DMS53 treated with DMSO at 0.1 percent for 48 hours (cell line): ENCODE measurements around the gene ZBTB8A.
A peak's percentile ranks its signal among the peaks of the same experiment; 100 is the strongest.
"Not testable (repeated sequence)": the region's sequence is repeated elsewhere in the genome, so short reads cannot be mapped to it uniquely, and the experiment has no call there.

Source experiments
- DNase-seq: peaks from one replicate; lab custom pipeline; 2025; ENCODE audit not compliant: unreplicated experiment; lab: John Stamatoyannopoulos, UW

ZBTB8A gene

GRCh38 chr1:32618673-32619221 lies 79.5 kb downstream of the ZBTB8A start:
- DNase-seq, result no peak

DNA sequence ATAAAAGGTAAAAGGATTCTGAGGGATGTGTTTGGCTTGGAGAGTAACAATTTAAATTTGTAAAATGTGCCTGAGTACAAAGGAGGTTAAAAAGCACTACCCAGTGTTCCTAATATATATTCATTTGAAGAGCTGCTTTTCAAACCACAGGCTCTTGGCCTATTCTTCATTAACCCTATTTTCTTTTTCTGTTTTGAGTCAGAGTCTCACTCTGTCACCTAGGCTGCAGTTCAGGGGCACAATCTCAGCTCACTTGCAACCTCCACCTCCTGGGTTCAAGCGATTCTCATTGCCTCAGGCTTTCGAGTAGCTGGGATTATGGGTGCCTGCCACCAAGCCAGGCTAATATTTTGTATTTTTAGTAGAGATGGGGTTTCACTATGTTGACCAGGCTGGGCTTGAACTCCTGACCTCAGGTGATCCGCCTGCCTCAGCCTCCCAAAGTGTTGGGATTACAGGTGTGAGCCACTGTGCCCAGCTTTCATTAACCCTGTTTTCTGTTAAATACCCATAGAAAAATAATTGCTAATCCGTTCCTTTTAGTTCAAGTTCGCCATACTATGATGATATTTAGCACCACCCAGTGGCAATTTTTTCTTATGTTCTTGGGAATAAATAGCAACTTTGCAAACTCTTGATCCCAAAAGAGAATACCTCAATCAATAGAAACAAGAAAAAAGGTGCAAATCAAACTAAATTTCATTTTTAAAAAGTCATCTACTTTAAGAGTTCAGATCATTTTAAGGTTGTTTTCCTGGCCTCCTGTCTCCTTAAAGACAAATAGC lies 80.7 kb downstream of the ZBTB8A start:
- DNase-seq, result no peak

DNA sequence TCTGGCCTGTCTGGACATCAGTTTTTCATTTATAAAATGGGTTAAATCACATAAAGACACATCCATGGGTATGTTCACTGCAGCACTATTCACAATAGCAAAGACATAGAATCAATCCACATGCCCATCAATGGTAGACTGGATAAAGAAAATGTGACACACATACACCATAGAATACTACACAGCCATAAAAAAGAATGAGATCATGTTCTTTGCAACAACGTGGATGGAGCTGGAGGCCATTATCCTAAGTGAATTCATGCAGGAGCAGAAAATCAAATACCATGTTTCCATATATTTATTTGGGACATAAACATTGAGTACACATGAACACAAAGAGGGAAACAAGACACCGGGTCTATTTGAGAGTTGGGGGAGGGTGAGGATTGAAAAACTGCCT lies 83.0 kb downstream of the ZBTB8A start:
- DNase-seq, result no peak

DNA sequence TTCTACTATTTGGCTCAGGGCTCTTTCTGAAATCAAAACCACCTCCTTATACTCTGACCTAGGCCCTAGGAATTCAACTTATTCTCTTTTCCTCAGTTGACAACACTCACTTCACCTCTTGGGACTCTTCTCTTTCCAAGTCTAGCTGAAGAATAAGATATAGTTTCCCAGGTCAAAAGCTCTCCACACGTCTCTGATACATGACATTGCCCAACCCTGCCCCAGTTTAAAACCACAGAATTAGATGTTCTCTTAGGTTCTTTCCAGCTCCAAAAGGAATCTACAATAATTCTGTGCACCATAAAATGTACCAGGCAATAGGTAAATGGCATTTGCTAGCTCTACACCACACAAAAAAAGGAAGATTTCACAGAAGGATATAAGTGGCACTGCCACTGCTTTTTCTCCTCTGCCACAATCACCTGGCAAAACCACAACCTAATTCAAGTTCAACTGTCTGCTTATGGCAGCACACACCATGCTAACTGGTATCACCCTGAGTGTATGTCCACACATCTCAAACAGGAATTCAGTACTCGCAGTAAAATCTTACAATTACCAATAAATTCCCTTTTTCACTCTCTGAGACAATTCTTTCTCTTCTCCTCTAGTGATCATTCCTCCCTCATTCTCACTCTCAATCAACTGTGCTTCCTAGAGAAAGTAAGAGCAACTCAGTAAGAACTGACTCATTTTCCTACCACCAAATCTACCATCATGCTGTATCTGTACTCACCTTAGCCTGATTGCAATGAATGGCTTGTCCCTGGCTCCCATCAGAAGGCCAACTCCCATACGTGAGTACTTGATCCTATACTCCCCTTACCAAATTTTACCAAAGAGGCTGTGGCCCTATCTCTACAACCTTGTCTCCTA lies 83.8 kb downstream of the ZBTB8A start:
- DNase-seq, result no peak

DNA sequence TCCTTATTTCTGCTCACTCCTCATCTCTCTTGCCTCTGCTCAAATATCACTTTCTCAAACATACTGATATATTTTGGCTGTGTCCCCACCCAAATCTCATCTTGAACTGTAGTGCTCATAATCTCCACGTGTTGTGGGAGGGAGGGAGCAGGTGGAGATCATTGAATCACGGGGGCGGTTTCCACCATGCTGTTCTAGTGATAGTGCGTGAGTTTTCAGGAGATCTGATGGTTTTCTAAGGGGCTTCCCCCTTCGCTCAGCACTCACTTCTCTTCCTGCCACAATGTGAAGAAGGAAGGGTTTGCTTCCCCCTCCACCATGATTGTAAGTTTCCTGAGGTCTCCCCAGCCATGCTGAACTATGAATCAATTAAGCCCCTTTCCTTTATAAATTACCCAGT lies 84.5 kb downstream of the ZBTB8A start:
- no peak for DNase-seq

DNA sequence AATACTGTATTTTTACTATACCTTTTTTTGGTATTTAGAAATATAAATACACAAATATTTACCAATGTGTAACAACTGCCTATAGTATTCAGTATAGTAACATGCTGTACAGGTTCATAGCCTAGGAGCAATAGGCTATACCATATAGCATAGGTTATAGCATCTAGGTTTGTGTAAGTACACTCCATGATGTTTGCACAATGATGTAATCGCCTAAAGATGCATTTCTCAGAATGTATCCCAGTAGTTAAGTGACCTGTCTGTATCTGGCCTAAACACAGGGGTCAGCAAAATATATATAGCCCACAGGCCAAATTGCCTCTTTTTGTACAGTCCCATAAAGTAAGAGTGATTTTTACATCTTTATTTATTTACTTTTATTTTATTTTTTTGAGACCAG lies 86.9 kb downstream of the ZBTB8A start:
- DNase-seq, result peak; percentile 7

DNA sequence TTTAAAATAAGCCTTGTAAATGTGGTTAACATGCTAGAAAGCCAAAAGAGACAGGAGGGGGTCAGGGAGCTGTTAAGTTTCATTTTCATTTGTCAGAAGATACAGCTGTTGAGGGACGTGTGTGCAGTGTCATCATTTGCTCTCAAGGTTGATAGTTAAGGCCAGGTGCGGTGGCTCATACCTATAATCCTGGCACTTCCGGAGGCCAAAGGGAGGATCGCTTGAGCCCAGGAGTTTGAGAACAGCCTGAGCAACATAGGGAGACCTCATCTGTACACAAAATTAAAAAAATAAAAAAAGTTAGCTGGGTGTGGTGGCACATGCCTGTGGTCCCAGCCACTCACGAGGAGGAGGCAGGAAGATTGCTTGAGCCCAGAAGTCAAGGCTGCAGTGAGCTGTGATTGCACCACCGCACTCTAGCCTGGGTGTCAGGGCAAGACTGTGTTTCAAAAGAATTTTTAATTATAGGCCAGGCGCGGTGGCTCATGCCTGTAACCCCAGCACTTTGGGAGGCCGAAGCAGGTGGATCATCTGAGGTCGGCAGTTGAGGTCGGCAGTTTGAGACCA lies 88.5 kb downstream of the ZBTB8A start:
- peak; percentile 50 for DNase-seq

GRCh38 chr1:32630173-32630572 lies 90.9 kb downstream of the ZBTB8A start:
- DNase-seq, result not testable (repeated sequence)

GRCh38 chr1:32632829-32633228 lies 93.6 kb downstream of the ZBTB8A start:
- DNase-seq, result no peak

GRCh38 chr1:32635508-32636277 lies 96.5 kb downstream of the ZBTB8A start:
- DNase-seq, result no peak

DNA sequence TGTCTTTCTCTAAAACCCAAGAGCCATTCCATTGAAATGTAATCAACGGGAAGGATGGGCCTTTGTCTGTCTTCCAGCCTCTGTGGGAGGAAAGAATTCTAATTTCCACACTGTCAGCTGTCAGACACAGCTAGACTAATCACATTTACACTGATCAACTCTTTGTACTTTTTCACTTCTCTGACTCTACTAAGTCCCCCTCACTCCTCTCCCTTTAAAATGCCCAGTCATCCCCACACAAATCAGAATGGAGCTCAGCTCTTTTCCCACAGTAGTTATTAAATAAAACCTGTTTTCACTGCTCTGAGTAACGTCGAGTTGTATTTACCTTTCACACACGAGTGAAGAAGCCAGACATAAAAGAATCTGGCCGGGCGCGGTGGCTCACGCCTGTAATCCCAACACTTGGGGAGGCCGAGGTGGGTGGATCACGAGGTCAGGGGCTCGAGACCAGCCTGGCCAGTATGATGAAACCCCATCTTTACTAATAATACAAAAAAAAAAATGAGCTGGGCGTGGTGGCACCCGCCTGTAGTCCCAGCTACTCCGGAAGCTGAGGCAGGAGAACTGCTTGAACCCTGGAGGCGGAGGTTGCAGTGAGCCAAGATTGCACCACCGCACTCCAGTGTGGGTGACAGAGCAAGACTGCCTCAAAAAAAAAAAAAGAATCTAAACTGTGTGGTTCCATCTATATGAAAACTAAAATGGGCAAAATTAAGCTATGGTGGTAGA lies 97.9 kb downstream of the ZBTB8A start:
- no peak for DNase-seq

GRCh38 chr1:32639489-32640075 lies 100.4 kb downstream of the ZBTB8A start:
- DNase-seq, result no peak

DNA sequence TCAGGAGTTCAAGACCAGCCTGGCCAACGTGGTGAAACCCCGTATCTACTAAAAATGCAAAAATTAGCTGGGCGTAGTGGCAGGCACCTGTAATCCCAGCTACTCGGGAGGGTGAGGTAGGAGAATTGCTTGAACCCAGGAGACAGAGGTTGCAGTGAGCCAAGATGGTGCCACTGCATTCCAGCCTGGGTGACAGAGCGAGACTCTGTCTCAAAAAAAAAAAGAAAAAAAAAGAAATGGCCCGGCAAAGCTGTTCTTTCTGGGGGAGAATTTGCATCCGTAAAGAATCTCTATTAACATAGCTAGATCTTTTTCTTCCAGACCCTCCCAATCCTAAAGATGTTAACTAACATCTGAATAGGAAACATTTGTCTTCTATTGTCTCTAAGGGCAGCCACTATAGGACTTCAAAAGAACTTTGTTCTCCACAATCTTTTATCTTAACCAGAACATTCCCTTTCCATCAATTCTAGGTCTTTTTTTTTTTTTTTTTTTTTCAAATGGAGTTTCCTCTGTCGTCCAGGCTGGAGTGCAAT lies 103.1 kb downstream of the ZBTB8A start:
- not testable (repeated sequence) for DNase-seq

DNA sequence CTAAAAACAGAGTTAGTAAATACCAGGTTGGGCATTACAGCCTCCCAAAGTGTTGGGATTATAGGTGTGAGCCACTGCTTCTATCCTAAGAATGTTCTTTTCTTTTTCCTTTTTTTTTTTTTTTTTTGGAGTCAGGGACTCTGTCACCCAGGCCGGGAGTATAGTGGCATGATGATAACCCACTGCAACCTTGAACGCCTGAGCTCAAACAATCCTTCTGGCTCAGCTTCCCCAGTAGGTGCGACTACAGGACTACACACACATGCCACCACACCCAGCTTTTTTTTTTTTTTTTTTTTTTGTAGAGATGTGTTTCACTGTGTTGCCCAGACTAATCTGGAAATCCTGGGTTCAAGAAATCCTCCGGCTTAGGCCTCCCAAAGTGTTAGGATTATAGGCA lies 105.2 kb downstream of the ZBTB8A start:
- DNase-seq, result no peak

- no peak for DNase-seq
These were observed 108.3 kb downstream of the ZBTB8A start for GRCh38 chr1:32647308-32648134.

GRCh38 chr1:32650248-32650751 lies 111.1 kb downstream of the ZBTB8A start, which contains the start of gene ZBTB8OS:
ZBTB8OS (minus strand) TSS chr1:32650550; CDS start chr1:32650529, 21 bp downstream.
- DNase-seq, result peak; percentile 93

- peak; percentile 97 for DNase-seq
These were observed 111.7 kb downstream of the ZBTB8A start, which contains the start of gene RBBP4 for GRCh38 chr1:32650752-32651460. RBBP4 (plus strand) TSS chr1:32651208; CDS start chr1:32651307, 99 bp downstream.
